ENCODE results near the gene OR52W1. TPM values are rescaled to one million over a fixed set of nuclear protein-coding genes. Genes with fewer than 3 reads are reported as not detected.

The OR52W1 gene, protein sequence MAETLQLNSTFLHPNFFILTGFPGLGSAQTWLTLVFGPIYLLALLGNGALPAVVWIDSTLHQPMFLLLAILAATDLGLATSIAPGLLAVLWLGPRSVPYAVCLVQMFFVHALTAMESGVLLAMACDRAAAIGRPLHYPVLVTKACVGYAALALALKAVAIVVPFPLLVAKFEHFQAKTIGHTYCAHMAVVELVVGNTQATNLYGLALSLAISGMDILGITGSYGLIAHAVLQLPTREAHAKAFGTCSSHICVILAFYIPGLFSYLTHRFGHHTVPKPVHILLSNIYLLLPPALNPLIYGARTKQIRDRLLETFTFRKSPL
- total RNA-seq (not detected), polyA plus RNA-seq (0.02 TPM)
- long read RNA-seq, donor 1: 0 reads
- long read RNA-seq, donor 2: 0 reads
- long read RNA-seq, donor 3: 0 reads
- long read RNA-seq, donor 4: 0 reads
- long read RNA-seq, donor 5: 0 reads
- long read RNA-seq, donor 6: 0 reads
- long read RNA-seq, donor 7: 0 reads
- long read RNA-seq, donor 8: 0 reads
- long read RNA-seq, donor 9: 0 reads
- long read RNA-seq, donor 10: 0 reads

DNA sequence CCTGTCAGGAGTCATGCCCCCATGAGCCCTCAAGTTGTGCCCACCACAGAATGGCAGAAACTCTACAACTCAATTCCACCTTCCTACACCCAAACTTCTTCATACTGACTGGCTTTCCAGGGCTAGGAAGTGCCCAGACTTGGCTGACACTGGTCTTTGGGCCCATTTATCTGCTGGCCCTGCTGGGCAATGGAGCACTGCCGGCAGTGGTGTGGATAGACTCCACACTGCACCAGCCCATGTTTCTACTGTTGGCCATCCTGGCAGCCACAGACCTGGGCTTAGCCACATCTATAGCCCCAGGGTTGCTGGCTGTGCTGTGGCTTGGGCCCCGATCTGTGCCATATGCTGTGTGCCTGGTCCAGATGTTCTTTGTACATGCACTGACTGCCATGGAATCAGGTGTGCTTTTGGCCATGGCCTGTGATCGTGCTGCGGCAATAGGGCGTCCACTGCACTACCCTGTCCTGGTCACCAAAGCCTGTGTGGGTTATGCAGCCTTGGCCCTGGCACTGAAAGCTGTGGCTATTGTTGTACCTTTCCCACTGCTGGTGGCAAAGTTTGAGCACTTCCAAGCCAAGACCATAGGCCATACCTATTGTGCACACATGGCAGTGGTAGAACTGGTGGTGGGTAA, at the start of gene OR52W1:
OR52W1 (plus strand) TSS at position 51 of the 637 bp plus-strand sequence; CDS start at position 51, 0 bp downstream.
- H3K9me3 ChIP-seq (ENCODE audit: control insufficient read depth in 2 of 2, insufficient read depth in 1 of 2, low read length in 1 of 2): no peaks in the 10 kb centered on the region
- H3K36me3 ChIP-seq (ENCODE audit: control insufficient read depth in 2 of 2, insufficient read depth in 2 of 2, low read length in 1 of 2): no peaks in the 10 kb centered on the region
- DNase-seq (ENCODE audit: low read depth in 6 of 9, low spot score in 9 of 9): no peak
- no peak within 1 kb of the TSS for H3K4me3 ChIP-seq (ENCODE audit: low read length in 2 of 2)
- no peaks in the 10 kb centered on the region for H3K27me3 ChIP-seq (ENCODE audit: control insufficient read depth in 2 of 2, insufficient read depth in 1 of 2, low read length in 1 of 2)
- WGBS: 100% methylated on average over 5 of the region's 5 CpGs
- no peak within 1 kb of the TSS for H3K27ac ChIP-seq (ENCODE audit: low read depth in 1 of 2, low read length in 1 of 2)
- H3K4me1 ChIP-seq (ENCODE audit: control insufficient read depth in 2 of 2, insufficient read depth in 2 of 2, low read length in 2 of 2): no peaks in the 10 kb centered on the region

DNA sequence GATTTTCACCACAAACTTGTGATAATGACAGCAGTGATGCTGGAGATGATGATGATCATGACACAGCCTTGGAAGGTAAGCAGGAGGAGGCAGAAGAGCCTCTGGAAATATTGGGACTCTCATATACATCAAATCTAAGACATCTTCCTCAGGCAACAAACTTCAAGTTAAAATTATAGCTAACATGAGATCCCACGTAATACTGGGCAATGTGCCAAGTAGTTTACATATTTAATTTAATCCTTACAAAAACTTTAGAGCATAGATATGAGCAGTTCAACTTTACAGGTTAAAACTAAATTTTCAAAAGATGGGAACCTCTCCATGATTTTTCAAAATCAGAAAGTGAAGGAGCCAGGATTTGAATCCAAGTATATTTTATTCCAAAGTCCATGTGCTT, 47.9 kb upstream of the OR52W1 start:
- Histone ChIP-seq H3K4me3 (ENCODE audit: low read length in 2 of 2) (no peak overlapping the region), H3K27me3 (ENCODE audit: control insufficient read depth in 2 of 2, insufficient read depth in 1 of 2, low read length in 1 of 2) (no peaks in the 10 kb centered on the region), H3K4me1 (ENCODE audit: control insufficient read depth in 2 of 2, insufficient read depth in 2 of 2, low read length in 2 of 2) (no peaks in the 10 kb centered on the region), H3K9me3 (ENCODE audit: control insufficient read depth in 2 of 2, insufficient read depth in 1 of 2, low read length in 1 of 2) (no peaks in the 10 kb centered on the region), H3K27ac (ENCODE audit: low read depth in 1 of 2, low read length in 1 of 2) (no peak overlapping the region), H3K36me3 (ENCODE audit: control insufficient read depth in 2 of 2, insufficient read depth in 2 of 2, low read length in 1 of 2) (no peaks in the 10 kb centered on the region)
- WGBS: 50% methylated on average over 1 of the region's 1 CpG
- no peak for DNase-seq (ENCODE audit: low read depth in 6 of 9, low spot score in 9 of 9)

DNA sequence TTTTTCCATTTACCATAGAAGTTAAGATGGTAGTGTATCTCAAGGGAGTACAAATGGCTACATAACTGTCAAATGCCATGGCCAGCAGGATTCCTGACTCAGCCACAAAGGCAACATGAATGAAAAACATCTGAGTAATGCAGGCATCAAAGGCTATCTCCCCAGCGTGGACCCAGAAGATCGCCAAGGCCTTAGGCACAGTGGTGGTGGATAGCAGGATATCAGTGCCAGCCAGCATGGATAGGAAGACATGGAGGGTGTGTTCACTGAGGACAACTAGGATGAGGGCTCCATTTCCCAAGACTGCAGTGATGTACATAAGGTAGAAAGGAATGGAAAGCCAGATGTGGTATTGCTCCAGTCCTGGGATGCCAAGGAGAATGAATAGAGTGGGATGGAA, 46.9 kb upstream of the OR52W1 start:
- Histone ChIP-seq H3K27me3 (ENCODE audit: control insufficient read depth in 2 of 2, insufficient read depth in 1 of 2, low read length in 1 of 2) (no peaks in the 10 kb centered on the region), H3K4me3 (ENCODE audit: low read length in 2 of 2) (no peak overlapping the region), H3K36me3 (ENCODE audit: control insufficient read depth in 2 of 2, insufficient read depth in 2 of 2, low read length in 1 of 2) (no peaks in the 10 kb centered on the region), H3K27ac (ENCODE audit: low read depth in 1 of 2, low read length in 1 of 2) (no peak overlapping the region), H3K9me3 (ENCODE audit: control insufficient read depth in 2 of 2, insufficient read depth in 1 of 2, low read length in 1 of 2) (no peaks in the 10 kb centered on the region), H3K4me1 (ENCODE audit: control insufficient read depth in 2 of 2, insufficient read depth in 2 of 2, low read length in 2 of 2) (no peaks in the 10 kb centered on the region)
- DNase-seq (ENCODE audit: low read depth in 6 of 9, low spot score in 9 of 9): no peak
- WGBS: 98% methylated on average over 2 of the region's 2 CpGs

GRCh38 chr11:6156628-6157359, 42.2 kb upstream of the OR52W1 start:
- no peaks in the 10 kb centered on the region for H3K27me3 ChIP-seq (ENCODE audit: control insufficient read depth in 2 of 2, insufficient read depth in 1 of 2, low read length in 1 of 2)
- DNase-seq (ENCODE audit: low read depth in 6 of 9, low spot score in 9 of 9): no peak
- WGBS: 90% methylated on average over 7 of the region's 7 CpGs
- H3K9me3 ChIP-seq (ENCODE audit: control insufficient read depth in 2 of 2, insufficient read depth in 1 of 2, low read length in 1 of 2): no peaks in the 10 kb centered on the region
- no peak overlapping the region for H3K27ac ChIP-seq (ENCODE audit: low read depth in 1 of 2, low read length in 1 of 2)
- H3K4me3 ChIP-seq (ENCODE audit: low read length in 2 of 2): no peak overlapping the region
- H3K36me3 ChIP-seq (ENCODE audit: control insufficient read depth in 2 of 2, insufficient read depth in 2 of 2, low read length in 1 of 2): no peaks in the 10 kb centered on the region
- H3K4me1 ChIP-seq (ENCODE audit: control insufficient read depth in 2 of 2, insufficient read depth in 2 of 2, low read length in 2 of 2): no peaks in the 10 kb centered on the region

DNA sequence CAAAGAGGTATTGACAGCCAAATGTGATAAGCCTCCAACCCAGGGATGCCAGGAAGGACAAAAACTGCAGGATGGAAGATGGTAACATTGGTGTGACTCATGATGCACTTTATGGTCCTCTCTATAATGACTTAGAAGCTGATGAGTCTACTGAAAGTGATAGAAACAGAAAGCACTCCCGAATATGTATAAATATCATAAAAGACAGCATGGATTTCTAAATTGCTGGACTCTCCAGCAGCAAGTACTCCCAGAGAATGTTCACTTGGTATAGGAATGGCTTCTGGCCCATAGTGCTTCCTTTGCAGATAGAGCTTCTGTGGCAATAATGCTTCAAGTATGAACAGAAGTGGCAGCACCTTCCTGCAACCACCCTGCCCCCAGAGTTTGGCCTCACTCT, 28.8 kb upstream of the OR52W1 start, which contains the start of gene OR52B2:
OR52B2 (minus strand) TSS at position 101 of the 400 bp plus-strand sequence; CDS start at position 101, 0 bp downstream.
- WGBS: 100% methylated on average over 1 of the region's 1 CpG
- H3K9me3 ChIP-seq (ENCODE audit: control insufficient read depth in 2 of 2, insufficient read depth in 1 of 2, low read length in 1 of 2): no peaks in the 10 kb centered on the region
- H3K27ac ChIP-seq (ENCODE audit: low read depth in 1 of 2, low read length in 1 of 2): no peak within 1 kb of the TSS
- H3K4me1 ChIP-seq (ENCODE audit: control insufficient read depth in 2 of 2, insufficient read depth in 2 of 2, low read length in 2 of 2): no peaks in the 10 kb centered on the region
- no peaks in the 10 kb centered on the region for H3K27me3 ChIP-seq (ENCODE audit: control insufficient read depth in 2 of 2, insufficient read depth in 1 of 2, low read length in 1 of 2)
- DNase-seq (ENCODE audit: low read depth in 6 of 9, low spot score in 9 of 9): no peak
- no peak within 1 kb of the TSS for H3K4me3 ChIP-seq (ENCODE audit: low read length in 2 of 2)
- no peaks in the 10 kb centered on the region for H3K36me3 ChIP-seq (ENCODE audit: control insufficient read depth in 2 of 2, insufficient read depth in 2 of 2, low read length in 1 of 2)

- no peak for DNase-seq (ENCODE audit: low read depth in 6 of 9, low spot score in 9 of 9)
- Histone ChIP-seq H3K27me3 (ENCODE audit: control insufficient read depth in 2 of 2, insufficient read depth in 1 of 2, low read length in 1 of 2) (no peaks in the 10 kb centered on the region), H3K4me3 (ENCODE audit: low read length in 2 of 2) (no peak overlapping the region), H3K9me3 (ENCODE audit: control insufficient read depth in 2 of 2, insufficient read depth in 1 of 2, low read length in 1 of 2) (no peaks in the 10 kb centered on the region), H3K27ac (ENCODE audit: low read depth in 1 of 2, low read length in 1 of 2) (no peak overlapping the region), H3K36me3 (ENCODE audit: control insufficient read depth in 2 of 2, insufficient read depth in 2 of 2, low read length in 1 of 2) (no peaks in the 10 kb centered on the region), H3K4me1 (ENCODE audit: control insufficient read depth in 2 of 2, insufficient read depth in 2 of 2, low read length in 2 of 2) (no peaks in the 10 kb centered on the region)
- WGBS: 76% methylated on average over 2 of the region's 2 CpGs
Observed at GRCh38 chr11:6175440-6175839, 23.6 kb upstream of the OR52W1 start.

DNA sequence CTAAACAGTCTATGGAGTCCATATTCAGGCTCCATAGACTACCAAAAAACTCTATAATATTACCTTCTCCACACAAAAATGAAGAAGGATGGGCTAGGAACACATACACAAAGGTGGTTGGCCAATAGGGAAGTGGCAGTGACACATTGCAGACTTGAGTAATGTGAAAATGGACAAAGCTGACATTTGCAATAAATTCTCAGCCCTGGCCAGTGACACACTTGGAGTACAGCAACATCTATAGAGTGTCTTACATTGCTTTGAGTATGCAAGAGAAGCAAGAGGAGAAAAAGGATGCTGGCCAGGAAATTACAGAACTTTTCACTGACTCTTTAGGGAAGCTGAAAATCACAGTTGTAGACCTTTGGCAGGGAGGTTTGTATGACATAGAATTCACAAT, 7.3 kb upstream of the OR52W1 start:
- no peaks in the 10 kb centered on the region for H3K36me3 ChIP-seq (ENCODE audit: control insufficient read depth in 2 of 2, insufficient read depth in 2 of 2, low read length in 1 of 2)
- no peak overlapping the region for H3K27ac ChIP-seq (ENCODE audit: low read depth in 1 of 2, low read length in 1 of 2)
- no peak for DNase-seq (ENCODE audit: low read depth in 6 of 9, low spot score in 9 of 9)
- no peaks in the 10 kb centered on the region for H3K4me1 ChIP-seq (ENCODE audit: control insufficient read depth in 2 of 2, insufficient read depth in 2 of 2, low read length in 2 of 2)
- H3K27me3 ChIP-seq (ENCODE audit: control insufficient read depth in 2 of 2, insufficient read depth in 1 of 2, low read length in 1 of 2): no peaks in the 10 kb centered on the region
- H3K9me3 ChIP-seq (ENCODE audit: control insufficient read depth in 2 of 2, insufficient read depth in 1 of 2, low read length in 1 of 2): no peaks in the 10 kb centered on the region
- no peak overlapping the region for H3K4me3 ChIP-seq (ENCODE audit: low read length in 2 of 2)

- Histone ChIP-seq H3K4me1 (ENCODE audit: control insufficient read depth in 2 of 2, insufficient read depth in 2 of 2, low read length in 2 of 2) (no peaks in the 10 kb centered on the region), H3K36me3 (ENCODE audit: control insufficient read depth in 2 of 2, insufficient read depth in 2 of 2, low read length in 1 of 2) (no peaks in the 10 kb centered on the region), H3K27me3 (ENCODE audit: control insufficient read depth in 2 of 2, insufficient read depth in 1 of 2, low read length in 1 of 2) (no peaks in the 10 kb centered on the region), H3K4me3 (ENCODE audit: low read length in 2 of 2) (no peak overlapping the region), H3K9me3 (ENCODE audit: control insufficient read depth in 2 of 2, insufficient read depth in 1 of 2, low read length in 1 of 2) (no peaks in the 10 kb centered on the region), H3K27ac (ENCODE audit: low read depth in 1 of 2, low read length in 1 of 2) (no peak overlapping the region)
- WGBS: 89% methylated on average over 1 of the region's 1 CpG
- DNase-seq (ENCODE audit: low read depth in 6 of 9, low spot score in 9 of 9): no peak
Observed at GRCh38 chr11:6194065-6194581, 4.9 kb upstream of the OR52W1 start.
